ENCODE data around the gene EDRF1.
"Not testable (repeated sequence)": the region's sequence is repeated elsewhere in the genome, so short reads cannot be mapped to it uniquely, and the experiment has no call there.

Gene EDRF1

DNA sequence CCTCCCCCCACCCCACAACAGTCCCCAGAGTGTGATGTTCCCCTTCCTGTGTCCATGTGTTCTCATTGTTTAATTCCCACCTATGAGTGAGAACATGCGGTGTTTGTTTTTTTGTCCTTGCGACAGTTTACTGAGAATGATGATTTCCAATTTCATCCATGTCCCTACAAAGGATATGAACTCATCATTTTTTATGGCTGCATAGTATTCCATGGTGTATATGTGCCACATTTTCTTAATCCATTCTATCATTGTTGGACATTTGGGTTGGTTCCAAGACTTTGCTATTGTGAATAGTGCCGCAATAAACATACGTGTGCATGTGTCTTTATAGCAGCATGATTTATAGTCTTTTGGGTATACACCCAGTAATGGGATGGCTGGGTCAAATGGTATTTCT is 4.8 kb upstream of the EDRF1 start:
- not testable (repeated sequence) for H3K9me3 ChIP-seq (ENCODE audit: low read length)

GRCh38 chr10:125720002-125720382 is 483 bp downstream of the EDRF1 start:
- peaks cover 18% of the 10 kb centered on the region for H3K4me1 ChIP-seq (ENCODE audit: insufficient read depth, low read length)
- peak overlapping the region; percentile 93 for H3K4me3 ChIP-seq (ENCODE audit: low read length)
- H2AFZ ChIP-seq (ENCODE audit: low read depth, low read length) = peak overlapping the region; percentile 33
- peaks cover 39% of the 10 kb centered on the region for H3K36me3 ChIP-seq (ENCODE audit: insufficient read depth, low read length)
- no peaks in the 10 kb centered on the region for H3K27me3 ChIP-seq (ENCODE audit: insufficient read depth, low read length)
- H3K9me3 ChIP-seq (ENCODE audit: low read length) = no peaks in the 10 kb centered on the region

More for the DNA sequence above, 4.8 kb upstream of the EDRF1 start:
- H2AFZ ChIP-seq (ENCODE audit: low read depth, low read length); H3K4me3 ChIP-seq (ENCODE audit: low read length); H3K36me3 ChIP-seq (ENCODE audit: insufficient read depth, low read length); H3K4me1 ChIP-seq (ENCODE audit: insufficient read depth, low read length); H3K27me3 ChIP-seq (ENCODE audit: insufficient read depth, low read length): not testable (repeated sequence)

GRCh38 chr10:125721035-125721434 is 1.5 kb downstream of the EDRF1 start:
- Histone ChIP-seq H2AFZ (ENCODE audit: low read depth, low read length) (no peak overlapping the region), H3K4me1 (ENCODE audit: insufficient read depth, low read length) (peaks cover 18% of the 10 kb centered on the region), H3K27me3 (ENCODE audit: insufficient read depth, low read length) (no peaks in the 10 kb centered on the region), H3K9me3 (ENCODE audit: low read length) (no peaks in the 10 kb centered on the region), H3K36me3 (ENCODE audit: insufficient read depth, low read length) (peaks cover 49% of the 10 kb centered on the region), H3K4me3 (ENCODE audit: low read length) (peak overlapping the region; percentile 93)

DNA sequence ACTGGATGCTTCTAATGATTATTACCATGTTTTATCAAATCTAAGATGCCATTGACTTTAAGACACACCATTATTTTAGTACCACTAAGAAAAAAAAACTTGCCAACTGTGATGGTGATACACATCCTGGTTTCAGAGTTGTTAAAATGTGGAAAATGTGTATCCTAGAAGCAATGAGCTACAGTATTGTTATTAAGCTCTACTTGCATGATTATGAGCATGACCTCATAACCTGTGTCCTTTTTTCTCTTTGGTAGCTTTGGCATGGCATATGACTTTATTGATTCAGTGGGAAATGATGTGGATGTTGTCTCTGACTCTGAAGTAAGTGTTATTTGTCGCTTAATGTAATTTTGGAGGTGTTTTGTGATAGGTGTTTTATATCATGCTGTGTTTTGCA is 3.3 kb downstream of the EDRF1 start:
- Histone ChIP-seq H3K36me3 (ENCODE audit: insufficient read depth, low read length) (peaks cover 66% of the 10 kb centered on the region), H3K27me3 (ENCODE audit: insufficient read depth, low read length) (no peaks in the 10 kb centered on the region), H3K4me3 (ENCODE audit: low read length) (no peak overlapping the region), H3K4me1 (ENCODE audit: insufficient read depth, low read length) (peaks cover 18% of the 10 kb centered on the region), H3K9me3 (ENCODE audit: low read length) (no peaks in the 10 kb centered on the region), H2AFZ (ENCODE audit: low read depth, low read length) (no peak overlapping the region)

- H2AFZ ChIP-seq (ENCODE audit: low read depth, low read length) = no peak overlapping the region
- no peaks in the 10 kb centered on the region for H3K27me3 ChIP-seq (ENCODE audit: insufficient read depth, low read length)
- peaks cover 95% of the 10 kb centered on the region for H3K36me3 ChIP-seq (ENCODE audit: insufficient read depth, low read length)
- no peaks in the 10 kb centered on the region for H3K9me3 ChIP-seq (ENCODE audit: low read length)
- H3K4me1 ChIP-seq (ENCODE audit: insufficient read depth, low read length) = no peaks in the 10 kb centered on the region
- H3K4me3 ChIP-seq (ENCODE audit: low read length) = no peak overlapping the region
Observed at GRCh38 chr10:125726914-125727313, 7.4 kb downstream of the EDRF1 start.

DNA sequence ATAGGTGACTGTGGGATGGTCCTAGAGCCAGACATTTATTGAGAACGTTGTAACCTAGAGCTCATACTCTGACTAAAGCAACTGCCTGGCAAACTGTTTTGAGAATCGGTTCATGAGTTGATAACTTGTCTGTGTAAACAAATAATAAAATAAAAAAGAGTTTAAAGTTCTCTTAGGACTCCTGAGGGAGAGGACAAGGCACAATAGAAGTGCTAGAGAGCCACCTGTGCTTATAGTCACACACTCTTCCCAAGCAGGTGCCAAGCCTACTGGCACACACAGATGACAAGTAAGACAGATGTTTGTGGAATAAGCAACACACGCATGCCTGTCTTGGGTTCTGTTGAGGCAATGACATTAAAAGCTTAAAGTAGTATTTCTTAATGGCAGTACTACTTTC is 7.9 kb downstream of the EDRF1 start:
- Histone ChIP-seq H3K4me3 (ENCODE audit: low read length) (no peak overlapping the region), H3K4me1 (ENCODE audit: insufficient read depth, low read length) (no peaks in the 10 kb centered on the region), H3K9me3 (ENCODE audit: low read length) (no peaks in the 10 kb centered on the region), H3K27me3 (ENCODE audit: insufficient read depth, low read length) (no peaks in the 10 kb centered on the region), H2AFZ (ENCODE audit: low read depth, low read length) (no peak overlapping the region), H3K36me3 (ENCODE audit: insufficient read depth, low read length) (peaks cover 95% of the 10 kb centered on the region)

DNA sequence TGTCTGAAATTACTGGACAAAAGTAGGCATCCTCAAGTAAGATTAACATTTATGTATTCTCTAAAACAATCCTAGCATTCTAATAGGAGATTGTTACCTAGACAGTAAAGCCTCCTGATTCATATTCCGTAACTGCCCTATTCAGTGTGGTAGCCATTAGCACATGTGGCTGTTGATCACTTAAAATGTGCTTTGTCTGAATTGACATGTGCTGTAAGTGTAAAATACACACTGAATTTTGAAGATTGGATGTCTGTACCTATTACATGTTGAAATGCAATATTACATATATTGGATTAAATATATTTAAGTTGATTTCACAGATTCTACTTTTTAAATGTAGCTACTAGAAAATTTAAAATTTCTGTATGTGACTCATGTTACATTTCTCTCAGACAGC is 14.6 kb downstream of the EDRF1 start:
- Histone ChIP-seq H3K9me3 (ENCODE audit: low read length) (no peaks in the 10 kb centered on the region), H3K4me3 (ENCODE audit: low read length) (no peak overlapping the region), H3K36me3 (ENCODE audit: insufficient read depth, low read length) (peaks cover 93% of the 10 kb centered on the region), H3K27me3 (ENCODE audit: insufficient read depth, low read length) (no peaks in the 10 kb centered on the region), H2AFZ (ENCODE audit: low read depth, low read length) (no peak overlapping the region), H3K4me1 (ENCODE audit: insufficient read depth, low read length) (peaks cover 28% of the 10 kb centered on the region)

- Histone ChIP-seq H3K36me3 (ENCODE audit: insufficient read depth, low read length) (peaks cover 93% of the 10 kb centered on the region), H3K9me3 (ENCODE audit: low read length) (no peaks in the 10 kb centered on the region), H3K4me1 (ENCODE audit: insufficient read depth, low read length) (peaks cover 32% of the 10 kb centered on the region), H2AFZ (ENCODE audit: low read depth, low read length) (no peak overlapping the region), H3K27me3 (ENCODE audit: insufficient read depth, low read length) (no peaks in the 10 kb centered on the region), H3K4me3 (ENCODE audit: low read length) (no peak overlapping the region)
Observed at GRCh38 chr10:125734823-125735222, 15.3 kb downstream of the EDRF1 start.

DNA sequence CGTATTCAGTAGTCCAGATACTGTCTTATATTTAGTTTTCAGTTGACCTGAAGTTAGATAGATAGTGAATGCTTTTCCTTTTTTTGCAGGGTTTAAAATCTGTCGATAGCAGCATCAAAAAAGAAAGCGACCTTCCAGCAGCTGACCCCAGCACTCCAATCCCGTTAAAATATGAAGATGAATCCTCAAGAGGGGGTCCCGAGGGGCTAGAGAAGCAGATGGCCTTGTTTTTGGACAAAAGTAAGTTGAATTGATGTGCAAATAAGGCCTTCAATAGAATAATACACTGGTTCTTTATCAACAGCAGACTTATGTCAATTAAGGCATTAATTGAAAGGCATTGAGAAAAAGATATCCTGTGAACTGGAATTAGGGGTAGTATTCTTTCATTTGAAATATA is 18.7 kb downstream of the EDRF1 start:
- Histone ChIP-seq H3K36me3 (ENCODE audit: insufficient read depth, low read length) (peaks cover 84% of the 10 kb centered on the region), H3K27me3 (ENCODE audit: insufficient read depth, low read length) (no peaks in the 10 kb centered on the region), H3K4me1 (ENCODE audit: insufficient read depth, low read length) (peaks cover 32% of the 10 kb centered on the region), H3K4me3 (ENCODE audit: low read length) (no peak overlapping the region), H2AFZ (ENCODE audit: low read depth, low read length) (no peak overlapping the region), H3K9me3 (ENCODE audit: low read length) (no peaks in the 10 kb centered on the region)

- Histone ChIP-seq H3K9me3 (ENCODE audit: low read length) (no peaks in the 10 kb centered on the region), H3K4me3 (ENCODE audit: low read length) (no peak overlapping the region), H3K36me3 (ENCODE audit: insufficient read depth, low read length) (peaks cover 84% of the 10 kb centered on the region), H2AFZ (ENCODE audit: low read depth, low read length) (no peak overlapping the region), H3K4me1 (ENCODE audit: insufficient read depth, low read length) (peaks cover 27% of the 10 kb centered on the region), H3K27me3 (ENCODE audit: insufficient read depth, low read length) (no peaks in the 10 kb centered on the region)
Observed at GRCh38 chr10:125739994-125740679, 20.6 kb downstream of the EDRF1 start.

DNA sequence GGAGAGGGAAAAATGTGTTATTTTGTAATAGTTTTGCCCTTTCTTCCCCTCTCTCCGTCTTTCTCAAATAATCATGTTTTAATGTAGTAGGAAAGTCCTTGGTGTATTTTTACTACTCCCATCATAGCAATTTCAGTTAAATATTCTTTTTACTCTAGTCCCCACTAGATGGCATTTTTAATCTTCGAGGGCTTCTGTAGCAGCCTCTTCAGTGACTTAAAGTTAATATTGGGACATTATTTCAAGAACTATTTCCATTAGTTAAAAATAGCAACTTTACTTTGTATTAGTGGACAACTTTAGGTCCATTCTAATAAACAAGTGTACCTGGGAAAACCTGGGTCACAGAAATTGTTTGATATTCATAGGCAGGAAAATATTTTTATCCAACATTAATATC is 23.0 kb downstream of the EDRF1 start:
- Histone ChIP-seq H3K9me3 (ENCODE audit: low read length) (peaks cover 2% of the 10 kb centered on the region), H2AFZ (ENCODE audit: low read depth, low read length) (no peak overlapping the region), H3K27me3 (ENCODE audit: insufficient read depth, low read length) (no peaks in the 10 kb centered on the region), H3K4me3 (ENCODE audit: low read length) (no peak overlapping the region), H3K4me1 (ENCODE audit: insufficient read depth, low read length) (peaks cover 21% of the 10 kb centered on the region), H3K36me3 (ENCODE audit: insufficient read depth, low read length) (peaks cover 84% of the 10 kb centered on the region)

- H3K36me3 ChIP-seq (ENCODE audit: insufficient read depth, low read length) = peaks cover 86% of the 10 kb centered on the region
- H3K9me3 ChIP-seq (ENCODE audit: low read length) = peaks cover 2% of the 10 kb centered on the region
- no peak overlapping the region for H2AFZ ChIP-seq (ENCODE audit: low read depth, low read length)
- no peak overlapping the region for H3K4me3 ChIP-seq (ENCODE audit: low read length)
- no peaks in the 10 kb centered on the region for H3K27me3 ChIP-seq (ENCODE audit: insufficient read depth, low read length)
- H3K4me1 ChIP-seq (ENCODE audit: insufficient read depth, low read length) = no peaks in the 10 kb centered on the region
Observed at GRCh38 chr10:125744909-125745308, 25.4 kb downstream of the EDRF1 start.

DNA sequence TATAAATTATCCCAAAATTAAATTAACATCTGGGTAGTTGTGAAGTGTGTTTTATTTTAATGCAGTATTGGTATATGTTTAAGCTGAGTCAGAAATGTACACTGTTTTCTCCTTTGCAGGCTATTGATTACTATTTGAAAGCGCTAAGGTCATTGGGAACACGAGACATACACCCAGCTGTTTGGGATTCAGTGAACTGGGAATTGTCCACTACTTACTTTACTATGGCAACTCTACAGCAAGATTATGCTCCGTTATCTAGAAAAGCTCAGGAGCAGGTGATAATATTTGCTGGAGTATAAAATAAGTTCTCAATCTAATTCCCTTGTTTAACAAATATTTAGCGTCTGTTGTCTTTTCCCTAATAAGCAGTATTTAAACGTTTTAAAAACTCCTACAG is 27.9 kb downstream of the EDRF1 start:
- Histone ChIP-seq H3K4me1 (ENCODE audit: insufficient read depth, low read length) (no peaks in the 10 kb centered on the region), H3K36me3 (ENCODE audit: insufficient read depth, low read length) (peaks cover 91% of the 10 kb centered on the region), H3K9me3 (ENCODE audit: low read length) (peaks cover 2% of the 10 kb centered on the region), H2AFZ (ENCODE audit: low read depth, low read length) (no peak overlapping the region), H3K4me3 (ENCODE audit: low read length) (no peak overlapping the region), H3K27me3 (ENCODE audit: insufficient read depth, low read length) (no peaks in the 10 kb centered on the region)

DNA sequence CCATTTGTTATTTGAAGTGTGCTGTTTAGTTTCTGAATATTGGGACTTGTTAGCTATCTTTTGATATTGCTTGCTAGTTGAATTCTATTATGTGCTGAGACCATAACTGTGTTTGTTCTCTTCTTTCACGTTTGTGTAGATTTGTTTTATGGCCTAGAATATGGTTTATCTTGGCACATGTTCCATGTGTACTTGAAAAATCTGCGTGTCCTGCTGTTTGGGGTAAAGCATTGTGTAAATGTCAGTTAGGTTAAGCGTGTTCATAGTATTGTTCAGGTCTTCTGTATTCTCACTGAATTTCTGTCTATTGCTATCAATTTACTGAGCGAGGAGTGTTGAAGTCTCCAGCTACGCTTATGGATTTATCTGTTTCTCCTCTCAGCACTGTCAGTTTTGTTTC is 36.7 kb downstream of the EDRF1 start:
- H3K4me1 ChIP-seq (ENCODE audit: insufficient read depth, low read length) = peaks cover 12% of the 10 kb centered on the region
- H3K27me3 ChIP-seq (ENCODE audit: insufficient read depth, low read length) = no peaks in the 10 kb centered on the region
- H3K36me3 ChIP-seq (ENCODE audit: insufficient read depth, low read length) = peaks cover 77% of the 10 kb centered on the region
- peaks cover 9% of the 10 kb centered on the region for H3K9me3 ChIP-seq (ENCODE audit: low read length)
- no peak overlapping the region for H2AFZ ChIP-seq (ENCODE audit: low read depth, low read length)
- no peak overlapping the region for H3K4me3 ChIP-seq (ENCODE audit: low read length)

All from neuron (in vitro differentiated cells).